HepG2 (cell line): ENCODE data around the gene EPC1. TPM values are rescaled to one million over a fixed set of nuclear protein-coding genes. Genes with fewer than 3 reads are reported as not detected.

Source experiments
- CBX1 ChIP-seq: IDR thresholded peaks from one replicate; pipeline ENCODE4 v1.6.1; 2016; ENCODE audit warnings: antibody characterized with exemption, low read depth
- CEBPG ChIP-seq: IDR thresholded peaks from 2 replicates; pipeline ENCODE4 v1.6.1; 2016
- HDAC2 ChIP-seq: sonication (generic); formaldehyde crosslinking; IDR thresholded peaks from 2 replicates; pipeline ENCODE4 v1.4.0; 2020; ENCODE audit warnings: missing genetic modification reagents
- ISX ChIP-seq: sonication (generic); formaldehyde crosslinking; conservative IDR thresholded peaks from 2 replicates; pipeline ENCODE4 v1.5.0; 2020; ENCODE audit warnings: missing genetic modification reagents
- MAX ChIP-seq: IDR thresholded peaks from 2 replicates; pipeline ENCODE4 v1.6.1; 2012; ENCODE audit warnings: inconsistent platforms
- MTF2 ChIP-seq: sonication (generic); formaldehyde crosslinking; IDR thresholded peaks from 2 replicates; pipeline ENCODE4 v1.5.0; 2020; ENCODE audit warnings: missing genetic modification reagents, borderline replicate concordance
- NFYB ChIP-seq: sonication (generic); formaldehyde crosslinking; IDR thresholded peaks from 2 replicates; pipeline ENCODE4 v1.4.0; 2020; ENCODE audit warnings: missing genetic modification reagents
- PRDM10 ChIP-seq: sonication (generic); formaldehyde crosslinking; IDR thresholded peaks from 2 replicates; pipeline ENCODE4 v1.4.0; 2020; ENCODE audit warnings: low read depth, missing genetic modification reagents
- RERE ChIP-seq: IDR thresholded peaks from 2 replicates; pipeline ENCODE4 v1.6.1; 2016; ENCODE audit warnings: low read depth, missing genetic modification reagents, missing compliant biosample characterization
- TBX2 ChIP-seq: sonication (generic); formaldehyde crosslinking; IDR thresholded peaks from 2 replicates; pipeline ENCODE4 v1.5.0; 2020; ENCODE audit warnings: missing genetic modification reagents, mild to moderate bottlenecking, borderline replicate concordance
- TRAFD1 ChIP-seq: sonication (generic); formaldehyde crosslinking; IDR thresholded peaks from 2 replicates; pipeline ENCODE4 v1.5.1; 2020; ENCODE audit warnings: missing genetic modification reagents, mild to moderate bottlenecking, borderline replicate concordance
- YY1 ChIP-seq: IDR thresholded peaks from 2 replicates; pipeline ENCODE4 v1.6.1; 2011; ENCODE audit warnings: low read length, low read depth, moderate library complexity, mild to moderate bottlenecking; ENCODE audit not compliant: insufficient read depth, insufficient replicate concordance
- ZC3H13 ChIP-seq: sonication (generic); formaldehyde crosslinking; IDR thresholded peaks from 2 replicates; pipeline ENCODE4 v1.8.1; 2023; ENCODE audit warnings: mild to moderate bottlenecking, missing genetic modification reagents, moderate library complexity
- ZC3H4 ChIP-seq: sonication (generic); formaldehyde crosslinking; IDR thresholded peaks from 2 replicates; pipeline ENCODE4 v1.4.0; 2020; ENCODE audit warnings: missing genetic modification reagents, borderline replicate concordance
- ZGPAT ChIP-seq: IDR thresholded peaks from 2 replicates; pipeline ENCODE4 v1.6.1; 2016; ENCODE audit warnings: mild to moderate bottlenecking
- ZNF12 ChIP-seq: sonication (generic); formaldehyde crosslinking; IDR thresholded peaks from 2 replicates; pipeline ENCODE4 v1.5.0; 2020; ENCODE audit warnings: missing genetic modification reagents
- ZNF569 ChIP-seq: sonication (generic); formaldehyde crosslinking; IDR thresholded peaks from 2 replicates; pipeline ENCODE4 v1.5.0; 2020; ENCODE audit warnings: mild to moderate bottlenecking, missing genetic modification reagents, moderate library complexity, borderline replicate concordance
- polyA plus RNA-seq, 8 experiments: library from polyadenylated mRNA; depleted of rRNA in 3 of 8; stranded (reverse) in 7 of 8; unstranded in 1 of 8; fragments of >200 nt; fragmentation: Illumina TruSeq in 4 of 8; extraction: Trizol in 4 of 8; gene quantifications; 2 replicates each; pipeline versions ENCODE4 v1.2.1 to v1.2.3, GENCODE V29; 2011 to 2016; ENCODE audit warnings: low read depth in 4 of 8, missing spikeins in 1 of 8, mixed read lengths in 1 of 8; ENCODE audit not compliant: insufficient read depth in 1 of 8
- total RNA-seq, 5 experiments: library from RNA; depleted of rRNA; stranded (reverse); fragments of >200 nt; fragmentation: Illumina TruSeq; extraction: Trizol; gene quantifications; 2 replicates each; pipeline ENCODE4 v1.2.3, GENCODE V29; 2016; ENCODE audit warnings: low read depth in 1 of 5

EPC1 gene
- total and polyA plus RNA-seq, 2 of the 13 experiments (the other 11 are each of a cell fraction or from before 2014, with no cell fraction given), result 28.7 to 44.2 TPM

GRCh38 chr10:32346134-32346550 lies 816 bp downstream of the EPC1 start (continued):
- TF ChIP-seq CBX1, result peak; percentile 76
- peak; percentile 90 for TF ChIP-seq MAX
- peak; percentile 60; the same call in 1 of the 2 replicates for TF ChIP-seq HDAC2 (CRISPR knock-in tag)
- TF ChIP-seq ZC3H13, result no peak
- 0 out of 2 replicates have a peak, but pooled peaks have one; percentile 26 for TF ChIP-seq ZNF569 (CRISPR knock-in tag)
- no peak for TF ChIP-seq ZNF12 (CRISPR knock-in tag)
- TF ChIP-seq TBX2 (CRISPR knock-in tag), result no peak
- no peak for TF ChIP-seq MTF2 (CRISPR knock-in tag)
- TF ChIP-seq NFYB, result no peak
- no peak for TF ChIP-seq TRAFD1 (CRISPR knock-in tag)
- no peak for TF ChIP-seq ISX (CRISPR knock-in tag)
- TF ChIP-seq PRDM10 (CRISPR knock-in tag), result no peak
- TF ChIP-seq ZGPAT, result no peak
- peak; percentile 80 for TF ChIP-seq CEBPG (CRISPR knock-in tag)
- no peak for TF ChIP-seq ZC3H4 (CRISPR knock-in tag)
- TF ChIP-seq YY1, result peak; percentile 98
- TF ChIP-seq RERE (CRISPR knock-in tag), result no peak
